Activated CD8-positive, alpha-beta T cell treated with anti-CD3 and anti-CD28 coated beads for 36 hours (primary cell): ENCODE results near the gene MATCAP1. TPM values are rescaled to one million over a fixed set of nuclear protein-coding genes. Genes with fewer than 3 reads are reported as not detected.

Source experiments
- ATAC-seq: fragments of 200-7000 bp; cut with Tn5 transposase; one replicate; pipeline ENCODE4 v1.10.0; 2021; ENCODE audit warnings: mild to moderate bottlenecking, moderate library complexity
- CTCF ChIA-PET: fragments of 350-600 bp; sonication (Branson Sonifier 250); formaldehyde crosslinking; loops from one replicate; lab custom pipeline; 2021; ENCODE audit warnings: antibody characterized with exemption; lab: Charles Lee
- POLR2A ChIA-PET: fragments of 350-600 bp; sonication (Branson Sonifier 250); formaldehyde crosslinking; loops from one replicate; lab custom pipeline; 2021; ENCODE audit warnings: antibody characterized with exemption; lab: Charles Lee
- DNase-seq: peaks from one replicate; pipeline ENCODE4 v3.0.0-alpha.2; 2020
- H3K27ac Mint-ChIP-seq: one replicate; pipeline ENCODE4 v1.8.0; 2021; ENCODE audit warnings: mild to moderate bottlenecking, mixed read lengths
- H3K27me3 Mint-ChIP-seq: one replicate; pipeline ENCODE4 v1.8.0; 2021; ENCODE audit warnings: mixed read lengths
- H3K36me3 Mint-ChIP-seq: one replicate; pipeline ENCODE4 v1.8.0; 2021; ENCODE audit warnings: low read depth, mixed read lengths
- H3K4me1 Mint-ChIP-seq: one replicate; pipeline ENCODE4 v1.8.0; 2021; ENCODE audit warnings: low read depth, mixed read lengths
- H3K4me3 Mint-ChIP-seq: one replicate; pipeline ENCODE4 v1.8.0; 2021; ENCODE audit warnings: mild to moderate bottlenecking, moderate library complexity, mixed read lengths
- H3K9me3 Mint-ChIP-seq: one replicate; pipeline ENCODE4 v1.8.0; 2021; ENCODE audit warnings: mixed read lengths
- CTCF ChIP-seq: fragments of 200-600 bp; IDR thresholded peaks from one replicate; pipeline ENCODE4 v1.8.0; 2022; ENCODE audit warnings: antibody characterized with exemption, mild to moderate bottlenecking
- intact Hi-C: fragments of 100-400 bp; cut with micrococcal nuclease; formaldehyde crosslinking; loops from one replicate; pipeline ENCODE4 v1.10.0; 2022
- total RNA-seq, 2 experiments: library from RNA; stranded (reverse); gene quantifications; one replicate each; pipeline ENCODE4 v1.2.3, GENCODE V29; 2021

The MATCAP1 gene
- total RNA-seq, 2 experiments from 2014 or later, result 49.5 to 49.9 TPM

GRCh38 chr16:67163164-67163998 is 20.4 kb downstream of the MATCAP1 start:
- no peaks in the 10 kb centered on the region for H3K9me3 Mint-ChIP-seq
- ATAC-seq (no peak), DNase-seq (peak; percentile 61)
- TF ChIP-seq CTCF, result no peak
- ChIA-PET POLR2A (interaction anchor here (0.5 to 5.6 kb wide), 5 partner anchors 11 to 219 kb away, joined by 3 to 67 read pairs (median 3); partner anchors contain the start of gene NOL3), CTCF (interaction anchor here (1.0 to 15.9 kb wide), 13 partner anchors 8 to 209 kb away, joined by 3 to 209 read pairs (median 5); partner anchors contain the start of genes CES3, HSF4 and NOL3)
- peaks cover 46% of the 10 kb centered on the region for H3K4me1 Mint-ChIP-seq
- H3K27me3 Mint-ChIP-seq, result peaks cover 55% of the 10 kb centered on the region
- peak overlapping the region; percentile 44 for H3K4me3 Mint-ChIP-seq
- H3K27ac Mint-ChIP-seq, result no peak overlapping the region
- peaks cover 22% of the 10 kb centered on the region for H3K36me3 Mint-ChIP-seq
- intact Hi-C loops, result no loop called here

GRCh38 chr16:67162506-67163163 is 21.1 kb downstream of the MATCAP1 start:
- H3K36me3 Mint-ChIP-seq, result peaks cover 24% of the 10 kb centered on the region
- H3K4me3 Mint-ChIP-seq, result peak overlapping the region; percentile 15
- peaks cover 48% of the 10 kb centered on the region for H3K27me3 Mint-ChIP-seq
- no peak for ATAC-seq
- intact Hi-C loops, result no loop called here
- ChIA-PET CTCF (interaction anchor here (0.9 to 15.9 kb wide), 13 partner anchors 7 to 202 kb away, joined by 3 to 209 read pairs (median 5); partner anchors contain the start of genes CES3, HSF4 and NOL3), POLR2A (interaction anchor here (0.5 to 5.6 kb wide), 5 partner anchors 11 to 149 kb away, joined by 3 to 67 read pairs (median 3); partner anchors contain the start of genes B3GNT9 and NOL3)
- TF ChIP-seq CTCF, result no peak
- no peak for DNase-seq
- no peak overlapping the region for H3K27ac Mint-ChIP-seq
- no peaks in the 10 kb centered on the region for H3K9me3 Mint-ChIP-seq
- H3K4me1 Mint-ChIP-seq, result peaks cover 52% of the 10 kb centered on the region

DNA sequence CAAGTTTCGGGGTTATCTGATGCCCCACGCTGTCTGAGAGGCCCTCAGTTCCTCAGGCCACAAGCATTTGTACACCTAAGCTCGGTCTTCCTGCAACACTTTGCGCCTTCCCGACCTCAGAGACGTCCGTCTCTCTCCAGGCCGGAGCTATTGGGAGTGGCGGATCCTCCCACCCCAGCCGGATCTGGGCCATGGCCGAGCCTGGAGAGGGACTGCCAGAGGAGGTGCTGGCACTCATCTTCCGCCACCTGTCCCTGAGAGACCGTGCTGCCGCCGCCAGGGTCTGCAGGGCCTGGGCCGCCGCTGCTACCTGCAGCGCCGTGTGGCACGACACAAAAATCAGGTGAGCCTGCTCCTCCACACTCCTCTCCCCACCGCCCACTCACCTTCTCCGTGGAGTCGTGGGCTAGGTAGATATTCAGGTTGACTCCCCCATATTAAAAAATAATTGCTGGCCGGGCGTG is 22.1 kb downstream of the MATCAP1 start:
- no peak overlapping the region for H3K27ac Mint-ChIP-seq
- H3K4me3 Mint-ChIP-seq, result peak overlapping the region; percentile 90
- DNase-seq (peak; percentile 1), ATAC-seq (no peak)
- peaks cover 39% of the 10 kb centered on the region for H3K27me3 Mint-ChIP-seq
- POLR2A ChIA-PET, result interaction anchor here (0.8 to 5.6 kb wide), 3 partner anchors 11 to 33 kb away, joined by 3 to 67 read pairs (median 3); partner anchors contain the start of genes B3GNT9 and NOL3
- intact Hi-C loops, result no loop called here
- peaks cover 53% of the 10 kb centered on the region for H3K4me1 Mint-ChIP-seq
- H3K9me3 Mint-ChIP-seq, result no peaks in the 10 kb centered on the region
- CTCF ChIA-PET, result interaction anchor here (1.4 to 15.9 kb wide), 6 partner anchors 10 to 142 kb away, joined by 5 to 209 read pairs (median 18); partner anchors contain the start of genes HSF4 and NOL3
- no peak for TF ChIP-seq CTCF
- peaks cover 20% of the 10 kb centered on the region for H3K36me3 Mint-ChIP-seq

GRCh38 chr16:67158637-67159600 is 24.8 kb downstream of the MATCAP1 start:
- intact Hi-C loops, result loop anchor here (5.0 kb wide), 4 partner anchors 127 to 207 kb away; no protein-coding TSS in a partner anchor
- ChIA-PET CTCF (interaction anchor here (0.8 to 15.9 kb wide), 10 partner anchors 8 to 205 kb away, joined by 3 to 209 read pairs (median 4); partner anchors contain the start of genes B3GNT9, CES3, HSF4 and NOL3), POLR2A (interaction anchor here (0.6 to 5.6 kb wide), 9 partner anchors 8 to 225 kb away, joined by 3 to 67 read pairs (median 4); partner anchors contain the start of genes B3GNT9 and NOL3)
- DNase-seq (peak; percentile 94), ATAC-seq (peak; percentile 63)
- H3K36me3 Mint-ChIP-seq, result peaks cover 25% of the 10 kb centered on the region
- H3K27me3 Mint-ChIP-seq, result peaks cover 27% of the 10 kb centered on the region
- H3K27ac Mint-ChIP-seq, result peak overlapping the region; percentile 92
- peaks cover 47% of the 10 kb centered on the region for H3K4me1 Mint-ChIP-seq
- no peak for TF ChIP-seq CTCF
- H3K9me3 Mint-ChIP-seq, result no peaks in the 10 kb centered on the region
- peak overlapping the region; percentile 90 for H3K4me3 Mint-ChIP-seq
